Measurements from ENCODE around the gene XPC. TPM values are rescaled to one million over a fixed set of nuclear protein-coding genes. Genes with fewer than 3 reads are reported as not detected.
A peak's percentile ranks its signal among the peaks of the same experiment; 100 is the strongest.

XPC gene
- total and polyA plus RNA-seq, 2 donors from 2014 or later: 15.9 to 44.4 TPM

- Histone ChIP-seq H3K27me3 (ENCODE audit: control insufficient read depth, insufficient read depth, low read length) (no peaks in the 10 kb centered on the region), H3K36me3 (ENCODE audit: control insufficient read depth in 2 of 3, insufficient read depth in 3 of 3, low read length in 3 of 3) (peaks cover 11 to 51% (median 35%) of the 10 kb centered on the region in 3 donors), H3K27ac (ENCODE audit: low read depth in 2 of 2, low read length in 2 of 2) (no peak overlapping the region), H3K4me3 (ENCODE audit: low read length in 3 of 3) (no peak overlapping the region), H3K4me1 (ENCODE audit: control insufficient read depth in 2 of 3, insufficient read depth in 2 of 3, low read depth in 1 of 3, low read length in 3 of 3) (peaks cover 0 to 4% (median 2%) of the 10 kb centered on the region in 3 donors), H3K9me3 (ENCODE audit: control insufficient read depth in 2 of 3, insufficient read depth in 1 of 3, low read length in 3 of 3) (no peaks in the 10 kb centered on the region), H3K9ac (ENCODE audit: low read length in 3 of 3) (no peak overlapping the region)
- TF ChIP-seq CTCF (IDR thresholded peaks at IDR 0.05; ENCODE audit: borderline replicate concordance, extremely low read depth, insufficient read depth): no peak
- intact Hi-C loops (cut with DNase I): no loop called here
- FAIRE-seq: no peak
- peak in 1 of 5 donors; percentile 66 for DNase-seq
Observed at GRCh38 chr3:14135581-14135980, 42.8 kb downstream of the XPC start.

DNA sequence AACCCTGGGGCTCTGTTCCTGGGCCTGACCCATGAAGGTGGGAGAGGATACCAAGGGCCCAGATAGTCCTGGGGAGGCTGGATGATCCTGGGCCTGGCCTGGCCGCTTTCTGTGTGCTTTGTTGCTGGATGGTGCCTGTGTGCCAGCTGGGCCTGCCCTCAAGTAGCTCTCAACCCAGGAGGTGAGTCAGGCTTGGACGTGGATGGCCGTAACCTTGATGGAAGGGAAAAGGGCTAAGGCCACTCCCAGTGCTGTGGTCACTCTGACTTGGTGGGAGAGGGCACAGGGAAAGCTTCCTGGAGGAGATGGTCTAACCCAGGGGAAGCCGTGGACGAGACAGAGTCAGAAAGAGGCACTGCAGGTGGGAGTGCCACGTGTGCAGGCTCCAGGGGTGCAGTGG, 44.1 kb downstream of the XPC start:
- Histone ChIP-seq H3K4me1 (ENCODE audit: control insufficient read depth in 2 of 3, insufficient read depth in 2 of 3, low read depth in 1 of 3, low read length in 3 of 3) (peaks cover 0 to 4% (median 2%) of the 10 kb centered on the region in 3 donors), H3K27me3 (ENCODE audit: control insufficient read depth, insufficient read depth, low read length) (no peaks in the 10 kb centered on the region), H3K4me3 (ENCODE audit: low read length in 3 of 3) (no peak overlapping the region), H3K36me3 (ENCODE audit: control insufficient read depth in 2 of 3, insufficient read depth in 3 of 3, low read length in 3 of 3) (peaks cover 14 to 54% (median 37%) of the 10 kb centered on the region in 3 donors), H3K27ac (ENCODE audit: low read depth in 2 of 2, low read length in 2 of 2) (no peak overlapping the region), H3K9ac (ENCODE audit: low read length in 3 of 3) (no peak overlapping the region), H3K9me3 (ENCODE audit: control insufficient read depth in 2 of 3, insufficient read depth in 1 of 3, low read length in 3 of 3) (no peaks in the 10 kb centered on the region)
- no peak for FAIRE-seq
- intact Hi-C loops (cut with DNase I): no loop called here
- TF ChIP-seq CTCF (IDR thresholded peaks at IDR 0.05; ENCODE audit: borderline replicate concordance, extremely low read depth, insufficient read depth): no peak
- no peak for DNase-seq

DNA sequence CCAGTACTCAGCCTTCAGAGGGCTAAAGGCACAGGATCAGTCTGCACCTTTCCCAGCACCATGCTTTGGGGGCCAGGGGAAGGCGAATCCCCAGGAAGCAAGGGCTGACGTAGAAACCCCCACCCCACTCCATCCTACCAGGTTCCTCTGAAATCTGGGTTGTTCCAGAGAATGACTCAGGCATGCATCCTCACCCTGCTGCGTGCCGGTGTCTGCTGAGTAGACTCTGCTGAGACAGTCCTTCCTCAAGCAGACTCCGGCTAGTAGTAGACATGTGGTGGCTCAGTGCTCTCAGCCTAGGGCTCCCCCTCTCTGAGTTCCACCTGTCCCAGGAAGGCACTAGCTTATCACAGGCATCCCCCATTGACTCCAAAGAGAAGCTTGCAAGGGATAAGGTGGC, 44.5 kb downstream of the XPC start:
- no peaks in the 10 kb centered on the region for H3K27me3 ChIP-seq (ENCODE audit: control insufficient read depth, insufficient read depth, low read length)
- H3K9ac ChIP-seq (ENCODE audit: low read length in 3 of 3): no peak overlapping the region
- intact Hi-C loops (cut with DNase I): no loop called here
- H3K27ac ChIP-seq (ENCODE audit: low read depth in 2 of 2, low read length in 2 of 2): no peak overlapping the region
- no peak overlapping the region for H3K4me3 ChIP-seq (ENCODE audit: low read length in 3 of 3)
- no peak for DNase-seq
- no peak for TF ChIP-seq CTCF (IDR thresholded peaks at IDR 0.05; ENCODE audit: borderline replicate concordance, extremely low read depth, insufficient read depth)
- no peak for FAIRE-seq
- peaks cover 0 to 4% (median 2%) of the 10 kb centered on the region in 3 donors for H3K4me1 ChIP-seq (ENCODE audit: control insufficient read depth in 2 of 3, insufficient read depth in 2 of 3, low read depth in 1 of 3, low read length in 3 of 3)
- no peaks in the 10 kb centered on the region for H3K9me3 ChIP-seq (ENCODE audit: control insufficient read depth in 2 of 3, insufficient read depth in 1 of 3, low read length in 3 of 3)
- peaks cover 14 to 54% (median 37%) of the 10 kb centered on the region in 3 donors for H3K36me3 ChIP-seq (ENCODE audit: control insufficient read depth in 2 of 3, insufficient read depth in 3 of 3, low read length in 3 of 3)
